Amniotic epithelial cell (primary cell): ENCODE measurements around the gene CFAP68.
"Not testable (repeated sequence)": the region's sequence is repeated elsewhere in the genome, so short reads cannot be mapped to it uniquely, and the experiment has no call there.

Source experiments
- DNase-seq: peaks from one replicate; pipeline ENCODE4 v3.0.0-alpha.2; 2010; ENCODE audit warnings: low read depth

Gene CFAP68

DNA sequence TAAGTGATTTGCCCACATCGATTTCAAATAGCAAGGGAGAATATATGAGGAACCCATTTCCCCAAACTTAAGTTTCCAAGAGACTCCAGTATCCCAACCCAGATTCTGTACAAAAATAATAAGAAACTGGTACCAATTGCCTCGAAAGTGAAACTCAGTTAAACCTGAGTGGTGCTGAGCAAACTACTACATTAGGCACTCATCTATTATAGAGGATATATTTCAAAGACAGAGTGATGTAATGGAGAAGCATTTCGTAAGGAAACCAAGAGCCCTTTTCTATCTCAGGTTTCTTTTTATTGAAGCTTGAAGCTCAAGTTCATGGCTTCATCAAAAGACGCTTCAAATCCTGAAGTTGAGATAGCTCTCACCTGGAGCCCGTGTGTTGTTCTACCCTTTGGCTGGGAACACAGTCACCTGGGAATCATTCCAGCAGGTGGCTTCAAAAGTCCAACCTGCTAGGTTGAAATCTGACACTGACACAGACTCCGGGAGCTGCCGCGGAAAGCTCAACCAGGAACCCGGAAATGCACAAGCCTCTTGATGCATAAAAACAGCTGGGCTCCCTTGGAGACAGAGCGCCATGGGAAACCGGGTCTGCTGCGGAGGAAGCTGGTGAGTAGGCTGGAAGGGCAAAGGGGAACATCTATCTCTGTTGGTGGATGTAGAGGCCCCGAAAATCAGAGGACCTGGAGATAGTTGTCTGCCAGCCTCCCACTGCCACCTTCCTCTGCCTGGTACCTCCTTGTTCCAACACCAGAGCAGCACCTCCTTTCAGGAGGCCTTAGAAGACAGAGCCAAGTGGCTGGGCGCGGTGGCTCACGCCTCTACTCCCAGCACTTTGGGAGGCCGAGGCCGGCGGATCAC, 39.3 kb downstream of the CFAP68 start, which contains the start of gene C11orf52:
C11orf52 (plus strand) TSS at position 524 of the 867 bp plus-strand sequence; CDS start at position 584, 60 bp downstream.
- DNase-seq, result peak; percentile 62

DNA sequence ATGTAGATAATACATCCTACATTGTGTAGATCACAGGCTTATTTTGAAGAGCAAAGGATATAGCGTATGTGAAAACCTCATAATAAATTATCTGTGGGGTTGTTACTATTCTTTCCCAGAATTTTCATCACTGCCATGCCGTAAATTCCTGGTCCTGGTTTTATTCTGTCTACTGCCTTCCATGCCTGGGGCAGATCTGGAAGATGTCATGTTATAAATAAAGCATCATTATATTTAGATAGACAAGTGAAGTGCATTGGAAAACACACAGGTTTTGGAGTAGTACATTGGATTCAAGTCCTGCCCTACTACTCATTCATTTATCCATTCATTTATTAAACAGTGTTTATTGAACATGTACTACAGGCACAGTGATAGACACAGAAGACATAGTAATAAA, 41.6 kb downstream of the CFAP68 start:
- DNase-seq, result no peak

DNA sequence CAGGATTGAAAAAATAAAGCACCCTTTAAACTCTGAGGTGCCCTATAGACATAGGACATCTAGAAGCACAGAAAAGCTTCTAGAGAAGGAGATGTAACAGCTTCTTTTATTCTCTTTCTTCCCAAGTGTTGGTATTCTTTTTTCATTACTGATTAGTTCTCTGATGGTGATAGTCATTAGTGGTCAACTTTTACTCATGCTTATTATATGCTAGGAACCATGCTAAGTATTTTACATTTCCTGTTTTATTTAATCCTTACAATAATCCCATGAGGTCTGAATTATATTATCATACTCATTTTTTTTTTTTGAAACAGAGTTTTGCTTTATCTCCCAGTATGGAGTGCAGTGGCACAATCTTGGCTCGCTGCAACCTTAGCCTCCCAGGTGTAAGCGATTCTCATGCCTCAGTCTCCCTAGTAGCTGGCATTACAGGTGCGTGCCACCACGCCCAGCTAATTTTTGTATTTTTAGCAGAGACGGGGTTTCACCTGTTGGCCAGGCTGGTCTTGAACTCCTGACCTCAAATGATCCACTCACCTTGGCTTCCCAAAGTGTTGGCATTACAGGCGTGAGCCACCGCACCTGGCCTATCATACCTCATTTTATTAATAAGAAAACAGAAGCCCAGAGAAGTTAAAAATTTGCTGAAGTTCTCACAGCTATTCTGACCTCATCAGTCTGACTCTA, 42.3 kb downstream of the CFAP68 start:
- DNase-seq, result no peak

DNA sequence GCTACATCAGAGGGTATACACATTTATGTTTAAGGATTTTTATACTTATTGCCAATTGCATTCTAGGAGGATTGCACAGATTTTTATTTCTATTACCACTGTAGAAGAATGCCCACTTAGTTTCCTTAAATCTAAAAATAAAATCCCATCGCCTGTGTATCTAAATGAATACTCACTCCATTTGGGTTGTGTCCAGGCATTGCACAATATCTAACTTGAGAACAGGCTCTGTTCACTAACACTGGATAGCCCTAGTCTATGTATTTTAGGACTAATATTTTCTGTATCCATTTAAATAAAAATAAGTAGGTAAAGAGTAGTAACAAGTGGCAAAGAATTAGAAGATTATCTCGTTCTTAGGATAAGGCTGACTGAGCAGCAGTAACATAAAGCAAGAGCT, 43.5 kb downstream of the CFAP68 start:
- peak; percentile 82 for DNase-seq

DNA sequence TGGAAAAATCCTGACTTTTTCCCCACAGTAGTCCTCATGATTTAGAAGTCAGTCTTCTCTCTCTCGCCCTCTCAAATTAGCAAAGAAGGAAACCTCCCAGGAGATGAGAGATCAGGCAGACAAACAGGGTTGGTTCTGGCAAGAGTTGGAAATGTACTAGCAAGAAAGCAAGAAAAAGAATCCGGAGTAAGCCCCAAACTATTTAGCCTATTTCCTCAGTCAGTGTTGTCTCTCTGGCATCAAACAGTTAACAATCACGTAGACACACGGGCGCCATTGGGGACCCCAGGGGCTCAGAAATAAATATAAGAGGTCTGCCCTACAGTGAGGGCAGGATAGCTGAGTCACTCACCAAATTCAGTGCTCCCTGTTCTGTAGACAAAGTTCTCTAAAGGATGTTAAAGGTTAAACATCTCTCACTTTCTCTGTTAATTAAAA, 44.0 kb downstream of the CFAP68 start:
- peak; percentile 24 for DNase-seq

DNA sequence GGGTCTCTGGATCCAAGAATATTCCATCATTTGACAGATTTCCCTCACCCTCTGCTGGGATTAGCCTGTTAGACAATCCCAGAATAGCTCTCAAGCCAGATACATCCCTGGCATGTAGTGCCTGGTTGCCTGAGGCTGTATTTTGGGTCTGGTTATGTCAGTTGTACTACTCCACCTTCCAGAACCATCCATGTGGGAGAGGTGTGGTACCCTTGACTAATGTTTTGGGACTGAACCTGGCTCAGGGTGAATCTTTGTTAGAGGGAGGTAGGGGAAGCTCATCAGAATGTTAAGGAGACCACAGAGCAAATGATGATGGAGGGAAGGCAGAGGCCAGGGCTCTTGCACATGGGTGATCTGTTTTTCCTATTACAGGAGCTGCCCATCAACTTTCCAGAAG, 44.6 kb downstream of the CFAP68 start:
- no peak for DNase-seq

DNA sequence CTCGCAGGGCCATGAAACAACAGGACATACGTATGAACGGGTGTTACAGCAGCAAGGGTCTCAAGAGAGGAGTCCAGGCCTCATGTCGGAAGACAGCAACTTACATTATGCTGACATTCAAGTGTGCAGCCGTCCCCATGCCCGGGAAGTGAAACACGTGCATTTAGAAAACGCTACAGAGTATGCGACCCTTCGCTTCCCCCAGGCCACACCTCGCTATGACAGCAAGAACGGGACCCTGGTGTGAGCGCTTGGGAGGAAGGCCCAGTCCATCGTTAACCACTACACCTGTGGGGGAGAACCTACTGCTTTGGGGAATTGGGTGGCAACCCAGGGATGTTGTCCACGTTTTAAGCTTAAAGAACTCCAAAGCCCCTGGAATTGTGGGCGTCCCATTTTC, 46.6 kb downstream of the CFAP68 start:
- DNase-seq, result no peak

DNA sequence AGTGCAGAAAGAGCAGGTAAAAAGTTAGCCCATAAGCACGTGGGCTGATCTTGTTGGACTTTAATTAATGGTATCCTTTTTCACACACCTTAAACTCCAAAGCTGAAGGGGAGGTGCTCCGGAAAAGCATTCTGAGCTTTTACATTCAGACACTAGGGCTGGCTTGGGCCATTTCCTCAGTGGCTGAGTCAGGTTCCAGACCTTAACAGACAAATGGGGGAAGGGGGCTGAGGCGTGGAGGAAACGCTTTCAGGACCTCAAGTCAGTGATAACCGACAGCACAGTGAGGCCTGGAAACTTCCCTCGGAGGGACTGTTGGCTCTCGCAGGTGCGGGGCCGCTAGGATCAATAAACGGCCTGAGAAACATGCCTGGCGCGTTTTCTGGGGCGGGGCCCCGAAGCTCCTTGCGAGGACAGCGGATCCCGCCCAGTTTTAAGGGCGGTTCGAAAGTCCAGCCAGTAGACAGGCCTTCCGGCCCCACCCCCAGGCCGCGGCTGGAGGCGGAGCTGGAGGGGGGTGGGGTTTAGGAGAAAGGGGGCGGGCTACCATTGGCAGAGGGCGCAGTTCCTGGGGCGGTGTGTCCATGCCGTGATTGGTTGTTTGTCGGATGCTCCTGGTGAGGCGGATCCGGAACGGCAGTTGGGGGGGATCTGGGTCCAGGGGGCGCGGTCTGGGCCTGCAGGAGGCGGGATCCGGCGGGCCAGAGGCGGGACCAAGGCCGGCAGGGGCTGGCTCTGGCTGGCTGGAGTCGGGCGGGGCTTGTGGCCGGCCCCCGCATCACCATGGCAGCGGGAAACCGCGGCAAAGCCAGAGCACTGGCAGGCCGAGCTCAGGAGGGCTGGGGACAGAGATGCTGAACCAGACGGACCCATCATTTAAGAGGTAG, 47.4 kb downstream of the CFAP68 start:
- DNase-seq, result peak; percentile 94

DNA sequence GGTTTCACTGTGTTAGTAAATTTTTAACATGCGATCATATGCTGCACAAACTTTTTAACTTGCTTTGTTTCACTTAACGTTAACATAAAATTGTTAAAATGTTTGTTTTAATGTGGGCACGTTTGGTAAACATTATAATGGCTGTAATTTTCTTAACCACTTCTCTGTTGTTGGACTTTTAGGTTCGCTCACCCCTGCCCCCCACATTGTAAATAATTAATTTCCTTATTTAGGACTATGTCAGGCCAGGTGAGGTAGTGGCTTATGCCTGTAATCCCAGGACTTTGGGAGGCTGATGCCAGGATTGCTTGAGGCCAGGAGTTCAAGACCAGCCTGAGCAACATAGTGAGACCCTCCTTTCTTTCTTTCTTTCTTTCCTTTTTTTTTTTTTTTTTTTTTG, 51.1 kb downstream of the CFAP68 start:
- DNase-seq, result no peak

DNA sequence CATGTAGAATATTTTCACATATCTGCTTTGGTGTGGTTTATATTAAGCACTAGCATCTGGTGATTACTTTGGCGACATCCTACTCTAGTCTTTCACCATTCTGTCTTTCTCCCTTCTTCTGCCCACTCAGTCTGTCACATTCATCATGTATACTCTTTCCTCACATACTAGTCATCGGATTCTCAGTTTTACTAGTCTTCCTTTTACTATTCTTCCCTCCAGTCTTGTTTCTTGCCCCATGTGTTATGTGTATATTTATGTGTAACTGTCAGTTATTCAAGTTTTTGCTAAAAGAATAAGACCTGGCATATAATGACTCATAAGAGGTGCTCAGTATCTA, 53.2 kb downstream of the CFAP68 start:
- DNase-seq, result peak; percentile 54

DNA sequence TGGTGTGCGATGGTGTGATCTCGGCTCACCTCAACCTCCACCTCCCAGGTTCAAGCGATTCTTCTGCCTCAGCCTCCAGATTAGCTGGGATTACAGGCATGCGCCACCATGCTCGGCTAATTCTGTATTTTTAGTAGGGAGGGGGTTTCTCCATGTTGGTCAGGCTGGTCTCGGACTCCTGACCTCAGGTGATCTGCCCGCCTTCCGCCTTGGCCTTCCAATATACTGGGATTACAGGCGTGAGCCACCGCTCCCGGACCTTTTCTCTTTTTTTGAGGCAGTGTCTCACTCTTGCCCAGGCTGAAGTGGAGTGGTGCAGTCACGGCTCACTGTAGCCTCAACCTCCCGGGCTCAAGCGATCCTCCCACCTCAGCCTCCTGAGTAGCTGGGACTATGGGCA, 53.8 kb downstream of the CFAP68 start:
- DNase-seq, result not testable (repeated sequence)

DNA sequence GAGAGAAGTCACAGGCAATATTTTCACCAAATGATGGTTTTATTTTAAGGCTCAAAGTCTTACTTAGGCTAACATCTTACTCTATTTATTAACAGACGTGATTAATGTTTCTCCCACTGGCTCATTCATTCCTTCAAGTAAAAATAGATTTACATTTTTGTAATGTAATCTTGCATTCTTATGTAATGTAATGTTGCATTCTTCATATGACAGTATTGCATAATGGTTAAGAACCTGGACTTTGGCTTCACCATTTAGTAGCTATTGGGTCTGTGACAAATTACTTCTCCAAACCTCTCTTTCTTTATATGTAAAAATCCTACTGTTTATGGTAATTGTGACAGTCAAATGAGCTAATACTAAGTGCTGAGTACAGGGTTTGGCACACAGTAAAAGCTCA, 54.5 kb downstream of the CFAP68 start:
- no peak for DNase-seq

DNA sequence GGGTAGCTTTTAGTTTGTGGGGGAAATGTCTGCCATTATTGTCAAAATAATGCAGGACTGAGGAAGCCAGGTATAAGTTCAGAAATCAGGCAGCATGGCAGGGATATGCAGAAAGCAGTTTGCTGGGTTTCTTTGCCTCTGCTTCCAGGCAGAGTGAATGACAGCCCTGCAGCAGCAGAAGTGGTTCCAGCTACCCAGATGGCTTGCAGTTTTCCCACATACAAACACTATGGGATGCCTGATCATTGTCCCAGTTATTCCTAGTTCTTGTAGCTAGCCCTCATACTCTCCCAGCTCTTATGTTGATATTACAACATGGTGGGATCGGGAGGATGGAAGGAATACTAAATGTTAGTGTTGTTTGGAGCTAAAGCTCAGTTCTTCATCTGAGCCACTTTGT, 55.0 kb downstream of the CFAP68 start:
- DNase-seq, result no peak
